T-helper 1 cell treated with Interleukin-12 subunit alpha and Interleukin-12 subunit beta and Interleukin-4 antibody, amounts not matched to agents 30 μg/mL and 1 μg/mL, for 36 hours (primary cell): ENCODE data around the gene REL.

Experiments used
- H3K27ac Mint-ChIP-seq: one replicate; pipeline ENCODE4 v1.8.0; 2021; ENCODE audit warnings: mild to moderate bottlenecking, mixed read lengths
- H3K27me3 Mint-ChIP-seq: one replicate; pipeline ENCODE4 v1.8.0; 2021; ENCODE audit warnings: low read depth, mixed read lengths
- H3K36me3 Mint-ChIP-seq: one replicate; pipeline ENCODE4 v1.8.0; 2021; ENCODE audit warnings: low read depth, mixed read lengths
- H3K4me1 Mint-ChIP-seq: one replicate; pipeline ENCODE4 v1.8.0; 2021; ENCODE audit warnings: low read depth, mixed read lengths
- H3K4me3 Mint-ChIP-seq: one replicate; pipeline ENCODE4 v1.8.0; 2021; ENCODE audit warnings: mild to moderate bottlenecking, moderate library complexity, mixed read lengths
- H3K9me3 Mint-ChIP-seq: one replicate; pipeline ENCODE4 v1.8.0; 2021; ENCODE audit warnings: mixed read lengths

Gene REL

GRCh38 chr2:60958800-60959199 lies 77.4 kb downstream of the REL start:
- peaks cover 7% of the 10 kb centered on the region for H3K4me1 Mint-ChIP-seq
- no peaks in the 10 kb centered on the region for H3K9me3 Mint-ChIP-seq
- no peaks in the 10 kb centered on the region for H3K27me3 Mint-ChIP-seq
- H3K4me3 Mint-ChIP-seq: no peak overlapping the region
- H3K27ac Mint-ChIP-seq: no peak overlapping the region
- H3K36me3 Mint-ChIP-seq: peaks cover 8% of the 10 kb centered on the region

GRCh38 chr2:60959501-60959900 lies 78.1 kb downstream of the REL start:
- Mint-ChIP-seq H3K27ac (no peak overlapping the region), H3K27me3 (no peaks in the 10 kb centered on the region), H3K4me1 (peaks cover 9% of the 10 kb centered on the region), H3K36me3 (peaks cover 11% of the 10 kb centered on the region), H3K9me3 (peaks cover 4% of the 10 kb centered on the region), H3K4me3 (no peak overlapping the region)

GRCh38 chr2:60960706-60961105 lies 79.3 kb downstream of the REL start:
- Mint-ChIP-seq H3K4me3 (no peak overlapping the region), H3K27me3 (no peaks in the 10 kb centered on the region), H3K4me1 (peaks cover 17% of the 10 kb centered on the region), H3K27ac (no peak overlapping the region), H3K9me3 (peaks cover 6% of the 10 kb centered on the region), H3K36me3 (peaks cover 13% of the 10 kb centered on the region)

- no peaks in the 10 kb centered on the region for H3K27me3 Mint-ChIP-seq
- H3K9me3 Mint-ChIP-seq: peaks cover 6% of the 10 kb centered on the region
- H3K27ac Mint-ChIP-seq: no peak overlapping the region
- no peak overlapping the region for H3K4me3 Mint-ChIP-seq
- peaks cover 16% of the 10 kb centered on the region for H3K36me3 Mint-ChIP-seq
- peaks cover 22% of the 10 kb centered on the region for H3K4me1 Mint-ChIP-seq
Observed at GRCh38 chr2:60961457-60961856, 80.1 kb downstream of the REL start.

GRCh38 chr2:60962528-60962927 lies 81.2 kb downstream of the REL start:
- Mint-ChIP-seq H3K27me3 (no peaks in the 10 kb centered on the region), H3K27ac (no peak overlapping the region), H3K4me1 (peaks cover 28% of the 10 kb centered on the region)

GRCh38 chr2:60963190-60963589 lies 81.8 kb downstream of the REL start:
- Mint-ChIP-seq H3K36me3 (peaks cover 18% of the 10 kb centered on the region), H3K27ac (no peak overlapping the region), H3K9me3 (peaks cover 6% of the 10 kb centered on the region), H3K27me3 (no peaks in the 10 kb centered on the region), H3K4me1 (peaks cover 30% of the 10 kb centered on the region), H3K4me3 (no peak overlapping the region)

More at GRCh38 chr2:60962528-60962927, 81.2 kb downstream of the REL start:
- H3K4me3 Mint-ChIP-seq: no peak overlapping the region
- peaks cover 17% of the 10 kb centered on the region for H3K36me3 Mint-ChIP-seq
- H3K9me3 Mint-ChIP-seq: peaks cover 6% of the 10 kb centered on the region

GRCh38 chr2:60964651-60965498 lies 83.5 kb downstream of the REL start:
- H3K4me3 Mint-ChIP-seq: no peak overlapping the region
- peaks cover 31% of the 10 kb centered on the region for H3K4me1 Mint-ChIP-seq
- H3K9me3 Mint-ChIP-seq: peaks cover 6% of the 10 kb centered on the region

GRCh38 chr2:60965499-60965785 lies 84.1 kb downstream of the REL start:
- H3K27me3 Mint-ChIP-seq: no peaks in the 10 kb centered on the region
- peaks cover 6% of the 10 kb centered on the region for H3K9me3 Mint-ChIP-seq
- H3K4me3 Mint-ChIP-seq: no peak overlapping the region
- peak overlapping the region; percentile 85 for H3K27ac Mint-ChIP-seq
- peaks cover 17% of the 10 kb centered on the region for H3K36me3 Mint-ChIP-seq
- H3K4me1 Mint-ChIP-seq: peaks cover 31% of the 10 kb centered on the region

More at GRCh38 chr2:60964651-60965498, 83.5 kb downstream of the REL start:
- H3K36me3 Mint-ChIP-seq: peaks cover 17% of the 10 kb centered on the region
- H3K27me3 Mint-ChIP-seq: no peaks in the 10 kb centered on the region
- peak overlapping the region; percentile 85 for H3K27ac Mint-ChIP-seq

- Mint-ChIP-seq H3K36me3 (peaks cover 17% of the 10 kb centered on the region), H3K9me3 (peaks cover 6% of the 10 kb centered on the region), H3K4me3 (peak overlapping the region; percentile 15), H3K4me1 (peaks cover 37% of the 10 kb centered on the region), H3K27ac (peak overlapping the region; percentile 55), H3K27me3 (no peaks in the 10 kb centered on the region)
Observed at GRCh38 chr2:60966507-60967405, 85.4 kb downstream of the REL start.

GRCh38 chr2:60972889-60973656 lies 91.7 kb downstream of the REL start:
- Mint-ChIP-seq H3K4me3 (no peak overlapping the region), H3K4me1 (peaks cover 23% of the 10 kb centered on the region), H3K27ac (no peak overlapping the region), H3K36me3 (peaks cover 1% of the 10 kb centered on the region), H3K27me3 (no peaks in the 10 kb centered on the region), H3K9me3 (no peaks in the 10 kb centered on the region)

- Mint-ChIP-seq H3K4me1 (peaks cover 22% of the 10 kb centered on the region), H3K27ac (no peak overlapping the region), H3K36me3 (no peaks in the 10 kb centered on the region), H3K9me3 (no peaks in the 10 kb centered on the region), H3K4me3 (no peak overlapping the region), H3K27me3 (no peaks in the 10 kb centered on the region)
Observed at GRCh38 chr2:60973705-60974104, 92.3 kb downstream of the REL start.

- H3K4me1 Mint-ChIP-seq: peaks cover 28% of the 10 kb centered on the region
- no peaks in the 10 kb centered on the region for H3K9me3 Mint-ChIP-seq
- H3K4me3 Mint-ChIP-seq: no peak overlapping the region
- H3K27me3 Mint-ChIP-seq: no peaks in the 10 kb centered on the region
- H3K27ac Mint-ChIP-seq: no peak overlapping the region
- peaks cover 2% of the 10 kb centered on the region for H3K36me3 Mint-ChIP-seq
Observed at GRCh38 chr2:60974652-60975051, 93.3 kb downstream of the REL start.
